HPDE6-E6E7 (cell line): Measurements from ENCODE around the gene ADCY1.

ENCODE experiments used
- DNase-seq: peaks from one replicate; pipeline ENCODE4 v3.0.0; 2011; ENCODE audit warnings: missing footprints; ENCODE audit errors: extremely low spot score

Gene ADCY1

DNA sequence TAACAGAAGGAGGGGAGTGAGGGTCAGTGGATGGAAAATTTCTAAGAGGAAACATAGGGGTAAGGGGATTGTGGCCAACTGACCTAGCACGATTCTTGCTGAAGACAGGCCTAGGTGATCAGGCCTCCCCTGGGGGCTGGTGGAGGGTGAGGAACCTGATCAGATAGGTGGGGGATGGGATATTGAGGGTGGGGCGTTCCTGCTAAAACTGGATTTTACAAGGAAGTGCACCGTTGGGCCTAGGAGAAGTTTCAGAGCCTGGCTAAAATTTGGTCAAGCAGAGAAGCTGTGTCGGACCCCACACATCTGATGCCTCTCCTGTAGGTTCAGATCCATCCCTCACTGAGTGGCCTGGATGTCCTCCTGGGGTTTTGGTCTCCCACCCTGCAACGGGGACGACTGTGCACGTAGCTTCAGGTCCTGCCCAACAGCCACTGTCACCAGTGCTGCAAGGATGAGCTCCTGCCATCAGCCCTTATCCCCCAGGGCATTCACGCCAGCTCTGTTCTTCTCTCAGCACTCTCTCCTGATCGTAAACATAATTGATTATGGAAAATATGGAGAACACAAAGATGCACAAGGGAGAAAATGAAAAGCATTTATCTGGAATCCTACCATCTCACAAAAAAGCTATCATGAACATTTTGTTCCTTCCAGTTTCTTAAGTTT, 89.9 kb downstream of the ADCY1 start:
- no peak for DNase-seq

DNA sequence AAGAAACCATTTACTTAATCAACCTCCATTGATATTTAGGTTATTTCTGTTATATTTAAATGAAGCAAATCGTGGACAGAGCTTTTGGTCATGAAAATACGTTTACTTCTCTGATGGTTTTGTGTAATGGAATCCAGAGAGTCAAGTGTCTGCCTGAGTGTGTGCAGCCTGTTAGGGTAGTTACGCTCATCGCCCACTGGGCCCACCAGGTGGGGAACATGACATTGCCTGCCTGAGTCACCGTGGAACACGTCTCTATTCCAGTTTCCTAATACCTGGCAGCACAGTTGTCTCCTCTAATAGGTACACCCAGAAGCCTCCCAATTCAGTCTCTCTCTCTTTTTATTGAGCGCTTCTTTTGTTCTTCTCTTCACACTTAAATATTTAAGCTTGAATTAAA, 91.0 kb downstream of the ADCY1 start:
- no peak for DNase-seq

DNA sequence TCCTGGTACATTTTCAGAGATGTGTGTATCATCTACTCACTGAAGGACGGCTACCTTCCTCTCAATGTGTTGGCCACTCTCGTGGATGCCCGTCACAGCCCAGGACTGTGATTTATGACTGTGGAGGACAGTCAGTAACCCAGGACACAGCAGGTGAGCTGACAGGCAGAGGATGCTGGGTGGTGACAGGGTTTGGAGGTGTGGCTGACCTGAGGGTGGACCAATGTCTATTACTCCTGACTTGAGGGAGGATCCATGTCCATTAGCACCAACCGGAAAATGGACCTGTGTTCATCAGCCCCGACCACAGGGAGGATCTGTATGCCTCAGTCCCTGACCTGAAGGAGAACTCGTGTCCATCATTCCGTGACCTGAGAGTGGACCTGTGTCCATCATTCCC, 96.1 kb downstream of the ADCY1 start:
- DNase-seq, result no peak

DNA sequence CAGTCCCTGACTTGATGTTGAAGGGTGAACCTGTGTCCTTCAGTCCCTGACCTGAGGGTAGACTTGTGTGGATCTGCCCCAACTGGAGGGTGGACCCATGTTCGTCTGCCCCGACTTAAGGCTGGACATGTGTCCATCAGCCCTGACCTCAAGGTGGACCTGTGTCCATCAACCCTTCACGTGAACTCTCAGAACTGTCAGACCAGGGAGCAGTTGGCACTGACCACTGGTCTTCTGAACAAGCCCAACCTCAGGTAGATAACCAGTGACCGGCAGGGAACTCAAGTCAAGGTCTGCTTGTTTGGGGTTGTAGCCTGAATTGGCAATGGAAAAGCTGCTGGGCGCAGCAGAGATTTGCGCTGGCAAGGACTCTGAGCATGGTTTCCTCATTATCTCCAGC, 96.5 kb downstream of the ADCY1 start:
- DNase-seq, result no peak

DNA sequence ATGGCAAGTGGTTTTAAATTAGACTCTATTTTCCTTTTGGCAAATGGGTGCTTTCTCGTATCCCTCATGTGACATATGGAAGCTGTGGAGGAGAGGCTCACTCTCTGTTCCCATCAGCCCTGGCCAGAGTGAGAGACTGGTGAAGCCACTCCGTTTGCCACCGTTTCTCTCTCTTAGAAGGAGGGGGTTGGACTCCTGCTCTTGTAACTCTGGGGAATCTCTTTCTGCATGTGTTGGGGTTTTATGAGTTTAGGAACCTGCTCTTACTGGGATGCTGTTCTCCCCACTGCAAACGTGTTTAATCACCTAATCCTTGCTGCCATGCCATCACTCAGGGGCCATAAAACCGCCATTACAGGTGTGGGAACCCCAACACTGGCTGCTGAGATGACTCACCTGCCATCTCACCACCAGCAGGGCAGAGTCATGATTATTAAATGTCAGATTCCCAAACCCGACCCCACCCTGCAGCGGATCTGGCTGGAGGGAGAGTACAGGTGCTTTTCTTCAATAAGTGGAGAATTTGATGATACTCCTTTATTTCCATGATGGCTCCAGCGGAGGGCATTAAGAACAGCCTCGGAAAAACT, 103.2 kb downstream of the ADCY1 start:
- no peak for DNase-seq

DNA sequence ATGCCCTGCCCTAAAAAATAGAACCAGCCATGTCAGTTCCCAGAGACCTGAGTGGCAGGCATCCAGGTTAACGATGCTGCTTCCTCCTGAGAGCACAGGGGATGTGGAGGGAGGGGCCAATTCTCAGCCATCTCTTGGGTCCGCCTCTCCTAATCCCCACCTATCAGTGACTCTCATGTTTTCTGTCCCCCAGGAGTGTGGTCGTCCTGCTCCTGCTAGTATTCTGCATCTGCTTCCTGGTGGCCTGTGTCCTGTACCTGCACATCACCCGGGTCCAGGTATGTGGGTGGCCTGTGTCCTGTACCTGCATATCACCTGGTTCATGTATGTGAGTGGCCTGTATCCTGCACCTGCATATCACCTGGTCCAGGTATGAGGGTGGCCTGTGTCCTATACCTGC, 105.3 kb downstream of the ADCY1 start:
- no peak for DNase-seq

DNA sequence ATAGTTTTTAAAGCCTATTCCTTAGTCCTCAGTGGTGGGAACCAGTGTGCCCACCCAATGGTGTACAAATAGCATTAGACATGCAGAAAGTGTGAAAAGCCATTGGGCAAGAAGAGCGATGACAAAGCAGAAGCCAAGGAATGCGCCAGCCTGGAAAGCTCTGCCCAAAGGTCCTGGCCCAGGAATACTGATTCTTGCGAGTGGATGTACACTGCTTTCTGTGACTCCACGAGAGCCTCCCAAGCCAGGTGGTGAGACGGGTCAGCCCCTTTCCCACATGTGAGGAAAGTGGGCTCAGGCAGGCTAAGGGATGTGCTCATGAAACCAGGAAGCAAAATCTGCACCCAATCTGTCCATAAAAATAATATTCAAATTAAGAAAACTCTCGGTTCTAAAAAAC, 106.6 kb downstream of the ADCY1 start:
- no peak for DNase-seq

DNA sequence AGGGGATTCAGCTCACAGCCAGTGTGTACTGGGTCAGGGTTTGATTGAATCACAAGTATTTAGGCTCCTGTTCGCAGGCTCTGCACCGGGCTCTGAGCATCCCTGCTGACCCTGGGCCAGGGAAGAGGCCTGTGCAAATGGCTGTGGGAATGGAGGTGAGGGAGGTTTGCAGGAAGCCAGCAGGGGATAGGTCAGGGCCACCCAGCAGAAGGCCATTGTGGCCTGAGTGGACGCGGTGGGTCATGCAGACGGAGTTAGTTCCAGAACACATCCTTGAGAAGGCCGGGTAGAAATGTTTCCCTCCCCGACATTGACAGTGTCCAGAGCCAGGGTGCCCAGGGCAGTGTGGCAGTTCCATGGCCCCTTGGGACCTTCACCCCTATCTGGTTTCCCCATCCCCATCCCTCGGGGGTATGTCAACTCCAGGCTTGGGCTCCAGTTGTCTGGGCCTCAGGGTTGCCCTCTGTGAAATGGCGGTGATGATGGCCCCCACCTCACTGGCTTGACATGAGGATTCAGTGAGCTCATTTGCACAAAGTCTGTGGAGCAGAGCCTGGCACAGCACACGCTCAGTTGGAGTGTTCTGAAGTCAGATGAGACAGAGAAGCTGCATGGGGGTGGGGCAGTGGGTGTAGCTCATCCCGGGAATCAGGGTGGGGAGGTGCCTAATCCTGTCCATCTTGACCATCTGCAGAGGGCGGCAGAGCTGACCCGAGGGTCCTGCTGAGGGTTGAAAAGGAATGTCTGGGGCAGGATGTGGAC, 107.6 kb downstream of the ADCY1 start:
- DNase-seq, result no peak

DNA sequence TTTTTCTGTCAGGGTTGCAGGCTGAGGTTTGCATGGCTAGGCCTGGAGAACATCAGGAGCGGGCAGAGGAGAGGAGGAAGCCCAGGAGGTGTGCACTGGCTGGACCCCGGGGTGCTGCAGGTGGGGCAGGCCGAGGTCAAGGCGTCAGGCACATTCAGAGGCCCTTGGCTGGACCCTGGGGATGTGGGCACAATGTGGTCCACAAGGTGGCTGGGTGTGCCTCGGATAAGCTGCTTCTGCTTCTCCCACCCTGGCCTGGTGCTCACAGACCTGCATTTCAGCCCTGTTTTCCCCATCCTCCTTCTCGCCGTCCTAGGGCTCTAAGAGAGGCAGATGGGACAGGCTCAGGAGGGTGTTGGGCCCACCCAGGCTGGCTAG, 108.2 kb downstream of the ADCY1 start:
- no peak for DNase-seq

DNA sequence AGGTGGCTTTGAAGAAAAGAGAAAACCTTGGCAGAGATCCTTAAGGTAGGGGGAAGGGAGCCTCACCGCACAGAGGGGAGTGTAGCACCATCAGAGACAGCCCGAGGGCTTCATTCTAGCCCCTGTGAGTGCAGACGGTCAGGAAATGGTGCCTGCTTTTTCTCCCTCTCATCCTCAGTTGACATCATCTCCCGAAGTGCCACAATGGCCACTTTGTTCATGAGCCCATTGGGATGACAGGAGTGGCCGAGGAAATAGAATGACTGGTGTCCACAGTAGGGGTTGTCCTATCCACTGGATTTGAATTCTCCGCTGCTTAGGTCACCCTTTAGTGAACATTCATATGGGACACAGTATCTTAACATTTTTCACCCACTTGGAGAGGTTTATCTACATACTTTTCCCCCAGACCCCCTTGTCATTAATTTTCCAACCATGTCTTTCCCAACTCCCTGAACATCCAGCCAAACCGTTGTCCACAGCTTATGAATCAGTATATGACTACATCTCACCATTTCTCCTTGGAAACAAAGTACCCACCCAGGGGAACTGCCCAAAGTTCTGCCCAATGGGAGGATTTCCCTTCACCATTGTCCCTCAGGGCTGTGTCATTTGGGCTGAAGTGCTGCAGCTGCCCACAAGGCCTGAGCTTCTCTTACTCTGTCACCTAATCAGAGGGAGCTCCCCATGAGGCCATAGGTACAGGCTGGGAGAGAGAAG, 108.8 kb downstream of the ADCY1 start:
- DNase-seq, result no peak

DNA sequence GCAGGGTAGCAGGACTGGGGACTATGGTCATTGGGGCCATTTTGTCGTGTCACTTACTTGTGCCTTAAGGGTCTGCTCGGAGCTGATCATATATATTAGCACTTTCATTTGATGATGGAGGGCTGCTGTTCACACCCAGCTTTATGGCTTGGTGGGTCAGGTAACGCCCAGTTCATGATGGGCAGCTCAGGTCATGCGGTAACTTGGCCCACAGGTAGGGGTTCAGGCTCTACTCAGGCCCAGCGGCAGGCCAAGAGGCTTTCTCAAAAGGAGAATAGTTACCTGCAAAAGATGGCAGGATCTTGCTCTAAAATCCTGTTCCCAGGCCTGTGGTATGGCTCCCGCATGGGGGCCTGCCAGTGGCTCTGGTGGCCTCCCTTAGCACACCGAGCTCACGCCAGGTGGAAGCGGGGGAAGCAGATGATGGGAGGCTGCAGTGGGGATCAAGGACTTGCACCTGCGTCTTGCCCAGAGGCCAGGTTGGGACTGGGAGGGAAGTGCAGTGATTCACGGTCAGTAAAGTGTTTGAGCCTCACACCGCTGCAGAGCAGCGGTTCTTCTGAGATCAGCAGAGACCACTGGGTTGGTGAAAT, 109.5 kb downstream of the ADCY1 start:
- DNase-seq, result no peak

DNA sequence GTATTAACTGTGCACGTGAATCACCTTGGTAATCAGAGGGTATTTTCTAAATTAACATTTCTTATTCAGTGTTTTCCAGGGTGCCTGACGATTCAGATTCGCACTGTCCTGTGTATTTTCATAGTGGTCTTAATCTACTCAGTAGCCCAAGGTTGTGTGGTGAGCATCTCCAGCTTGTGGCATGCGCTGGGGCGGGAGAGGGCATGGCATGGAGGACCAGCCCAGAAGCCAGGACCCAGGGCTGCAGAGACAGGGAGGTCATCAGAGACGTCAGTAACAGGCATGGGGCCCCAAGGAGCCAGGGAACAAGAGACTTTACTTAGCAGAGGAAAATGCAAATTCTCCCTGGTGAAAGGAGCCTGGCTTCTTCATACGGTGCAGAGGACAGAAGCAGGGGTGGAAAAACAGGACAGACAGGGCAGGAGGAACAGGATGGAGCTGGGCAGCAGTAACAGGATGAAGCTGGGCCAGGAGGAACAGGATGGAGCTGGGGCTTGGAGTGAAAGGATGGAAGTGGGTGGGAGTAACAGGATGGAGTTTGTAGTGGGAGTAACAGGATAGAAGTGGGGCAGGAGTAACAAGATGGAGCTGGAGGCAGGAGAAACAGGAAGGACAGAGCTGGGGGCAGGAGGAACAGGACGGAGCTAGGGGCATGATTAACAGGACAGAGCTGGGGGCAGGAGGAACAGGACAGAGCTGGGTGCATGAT, 110.9 kb downstream of the ADCY1 start:
- no peak for DNase-seq

DNA sequence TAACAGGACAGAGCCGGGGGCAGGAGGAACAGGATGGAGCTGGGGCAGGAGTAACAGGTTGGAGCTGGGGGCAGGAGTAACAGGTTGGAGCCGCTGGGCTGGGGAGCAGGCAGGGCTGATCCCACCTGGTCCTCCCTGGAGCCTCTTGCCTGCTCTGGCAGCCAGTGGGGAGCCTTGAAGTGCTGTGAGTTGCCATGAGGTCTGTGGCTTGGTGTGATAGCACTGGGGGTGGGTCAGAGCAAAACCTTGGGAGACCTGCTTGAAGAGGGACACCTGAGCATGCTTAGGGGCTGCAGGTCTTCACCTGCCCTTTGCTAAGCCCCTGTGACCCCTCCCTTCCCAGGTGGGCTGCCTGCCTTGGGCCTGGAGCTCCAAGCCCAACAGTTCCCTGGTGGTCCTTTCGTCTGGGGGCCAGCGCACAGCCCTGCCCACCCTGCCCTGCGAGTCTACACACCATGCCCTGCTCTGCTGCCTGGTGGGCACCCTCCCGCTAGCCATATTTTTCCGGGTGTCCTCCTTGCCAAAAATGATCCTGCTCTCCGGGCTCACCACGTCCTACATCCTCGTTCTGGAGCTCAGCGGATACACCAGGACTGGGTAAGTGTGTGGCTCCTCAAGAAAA, 111.6 kb downstream of the ADCY1 start:
- no peak for DNase-seq

DNA sequence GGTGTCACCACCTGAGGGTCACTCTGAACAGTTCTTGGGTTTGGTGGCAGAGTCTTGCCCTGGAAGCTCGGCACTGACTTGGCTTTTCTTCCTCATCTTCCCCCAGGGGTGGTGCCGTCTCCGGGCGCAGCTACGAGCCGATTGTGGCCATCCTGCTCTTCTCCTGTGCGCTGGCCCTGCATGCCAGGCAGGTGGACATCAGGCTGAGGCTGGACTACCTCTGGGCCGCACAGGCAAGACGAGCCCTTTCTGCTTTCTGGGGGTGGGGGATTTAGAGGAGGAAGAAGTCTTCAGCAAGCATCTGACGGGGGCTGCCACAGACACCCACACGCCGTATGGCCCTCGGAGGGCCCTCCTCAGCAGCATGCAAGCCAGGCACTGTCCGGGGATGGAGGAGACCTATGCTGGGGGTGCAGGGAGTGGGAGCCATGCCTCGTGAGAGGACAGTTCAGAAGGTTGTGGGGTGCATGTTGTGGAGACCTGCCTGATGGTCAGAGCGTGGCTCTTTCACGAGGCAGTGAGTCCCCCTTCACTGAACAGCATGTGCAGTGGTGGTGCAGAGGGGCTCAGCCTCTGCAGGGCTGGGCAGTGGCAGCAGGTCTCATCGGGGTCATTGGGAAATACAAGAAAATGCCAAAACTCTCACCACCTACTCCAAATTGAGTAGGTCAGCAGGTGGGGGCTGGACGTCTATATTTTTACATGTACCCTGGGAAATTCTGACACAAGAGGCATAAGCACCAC, 112.4 kb downstream of the ADCY1 start:
- DNase-seq, result no peak

DNA sequence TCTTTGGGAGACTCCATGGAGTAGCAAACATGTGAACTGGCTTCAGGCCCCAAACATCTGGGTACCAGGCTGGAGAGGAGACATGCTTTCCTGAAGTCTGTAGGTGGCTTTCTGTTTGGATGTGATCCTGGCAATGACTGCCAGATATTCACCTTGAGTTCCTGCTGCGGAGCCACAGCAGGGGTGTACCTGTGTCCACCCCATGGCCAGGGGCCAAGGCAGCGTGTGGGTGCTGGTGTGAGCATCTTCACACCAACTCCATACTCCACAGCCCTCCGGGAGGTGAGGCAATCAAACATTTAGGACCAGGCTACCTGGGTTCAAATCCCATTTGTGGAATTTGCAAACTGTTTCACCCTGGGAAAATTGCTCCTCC, 113.0 kb downstream of the ADCY1 start:
- DNase-seq, result no peak

DNA sequence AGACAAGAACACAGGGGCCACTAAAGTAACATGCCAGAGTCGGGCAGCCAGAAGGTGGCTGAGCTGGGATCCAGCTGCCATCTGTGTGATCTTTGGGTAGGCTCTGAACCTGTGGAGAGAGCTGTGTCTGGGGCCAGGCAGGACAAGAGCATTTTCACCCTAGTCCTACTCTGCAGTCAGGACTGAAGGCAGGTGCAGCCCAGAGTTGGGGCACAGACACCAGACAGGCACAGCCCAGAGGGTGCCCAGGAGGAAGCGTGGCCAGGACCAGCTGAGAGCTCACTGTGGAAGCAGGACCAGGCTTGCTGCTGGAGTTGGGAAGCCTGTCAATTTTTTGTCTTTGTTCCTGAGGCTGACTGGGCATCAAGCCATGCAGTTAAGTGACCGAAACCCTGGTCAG, 113.6 kb downstream of the ADCY1 start:
- no peak for DNase-seq

DNA sequence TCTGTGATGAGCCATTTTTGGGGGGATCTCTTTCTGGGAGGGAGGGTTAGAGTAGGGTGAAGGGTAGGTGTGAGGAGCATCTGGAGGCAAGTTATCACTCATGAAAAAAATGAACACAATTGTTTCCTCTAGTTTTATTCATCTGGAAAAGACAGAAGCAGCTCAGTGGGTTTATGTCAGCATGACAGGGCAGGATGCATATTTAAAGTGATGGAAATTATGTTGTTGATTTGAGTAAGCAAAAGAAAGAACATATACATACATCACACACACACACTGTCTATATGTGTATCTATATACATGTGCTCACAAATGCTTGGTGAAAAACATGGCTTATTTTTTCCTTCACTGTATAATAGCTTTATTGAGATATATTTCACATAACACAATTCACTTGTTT, 114.2 kb downstream of the ADCY1 start:
- no peak for DNase-seq

DNA sequence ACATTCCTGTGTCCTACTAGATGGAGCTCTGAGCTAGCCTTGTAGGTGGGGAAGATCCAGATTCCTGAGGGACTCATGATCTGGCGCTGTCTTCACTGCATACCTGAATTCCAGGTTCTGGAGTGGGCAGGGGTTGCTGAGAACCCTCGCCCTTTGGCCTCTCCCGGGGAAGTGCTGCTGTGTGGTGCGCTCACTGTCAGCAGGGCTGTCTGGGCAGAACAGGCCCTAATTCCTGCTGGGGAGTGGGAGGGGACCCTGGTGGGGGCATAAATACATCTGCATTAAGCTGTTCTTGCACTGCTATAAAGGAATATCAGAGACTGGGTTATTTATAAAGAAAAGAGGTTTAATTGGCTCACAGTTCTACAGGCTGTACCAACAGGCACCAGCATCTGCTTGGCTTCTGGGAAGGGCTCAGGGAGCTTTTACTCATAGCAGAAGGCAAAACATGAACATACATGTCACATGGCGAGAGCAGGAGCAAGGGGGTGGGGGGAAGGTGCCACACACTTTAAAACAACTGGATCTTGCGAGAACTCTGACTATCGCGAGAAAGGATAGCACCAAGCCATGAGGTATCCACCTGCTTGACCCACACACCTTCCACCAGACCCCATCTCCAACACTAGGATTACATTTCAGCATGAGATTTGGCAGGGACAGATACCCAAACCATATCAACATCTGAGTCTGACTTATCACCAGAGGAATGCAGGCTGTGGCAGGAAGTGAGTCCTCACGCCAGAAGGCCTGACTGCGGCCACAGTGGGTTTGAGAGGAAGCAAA, 115.0 kb downstream of the ADCY1 start:
- no peak for DNase-seq
